ENCODE data around the gene TMOD1. TPM values are rescaled to one million over a fixed set of nuclear protein-coding genes. Genes with fewer than 3 reads are reported as not detected.

Gene TMOD1
- total RNA-seq, 3 donors from 2014 or later (not counting 1 experiment from before 2014, with no cell fraction given): 1.9 to 3.2 (median 2.0) TPM

- H3K4me3 ChIP-seq (ENCODE audit: low read length): no peak overlapping the region
- Mint-ChIP-seq H3K36me3 (no peaks in the 10 kb centered on the region), H3K9me3 (no peaks in the 10 kb centered on the region), H3K27ac (peak overlapping the region in 1 of 2 donors; percentile 43), H3K4me3 (no peak overlapping the region), H3K27me3 (ENCODE audit: low read depth in 2 of 2) (no peaks in the 10 kb centered on the region), H3K4me1 (peaks cover 0 to 5% of the 10 kb centered on the region in 2 donors)
- TF ChIP-seq, protein P1, sequence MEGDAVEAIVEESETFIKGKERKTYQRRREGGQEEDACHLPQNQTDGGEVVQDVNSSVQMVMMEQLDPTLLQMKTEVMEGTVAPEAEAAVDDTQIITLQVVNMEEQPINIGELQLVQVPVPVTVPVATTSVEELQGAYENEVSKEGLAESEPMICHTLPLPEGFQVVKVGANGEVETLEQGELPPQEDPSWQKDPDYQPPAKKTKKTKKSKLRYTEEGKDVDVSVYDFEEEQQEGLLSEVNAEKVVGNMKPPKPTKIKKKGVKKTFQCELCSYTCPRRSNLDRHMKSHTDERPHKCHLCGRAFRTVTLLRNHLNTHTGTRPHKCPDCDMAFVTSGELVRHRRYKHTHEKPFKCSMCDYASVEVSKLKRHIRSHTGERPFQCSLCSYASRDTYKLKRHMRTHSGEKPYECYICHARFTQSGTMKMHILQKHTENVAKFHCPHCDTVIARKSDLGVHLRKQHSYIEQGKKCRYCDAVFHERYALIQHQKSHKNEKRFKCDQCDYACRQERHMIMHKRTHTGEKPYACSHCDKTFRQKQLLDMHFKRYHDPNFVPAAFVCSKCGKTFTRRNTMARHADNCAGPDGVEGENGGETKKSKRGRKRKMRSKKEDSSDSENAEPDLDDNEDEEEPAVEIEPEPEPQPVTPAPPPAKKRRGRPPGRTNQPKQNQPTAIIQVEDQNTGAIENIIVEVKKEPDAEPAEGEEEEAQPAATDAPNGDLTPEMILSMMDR (IDR thresholded peaks at IDR 0.05): no peak
- H3K36me3 ChIP-seq (ENCODE audit: control insufficient read depth, insufficient read depth, low read length): peaks cover 21% of the 10 kb centered on the region
- H3K4me1 ChIP-seq (ENCODE audit: control insufficient read depth, insufficient read depth, low read length): no peaks in the 10 kb centered on the region
- 97% methylated on average over 3 of the region's 3 CpGs for WGBS (ENCODE audit: insufficient coverage)
- DNase-seq (no peak), ATAC-seq (no peak)
- no peaks in the 10 kb centered on the region for H3K27me3 ChIP-seq (ENCODE audit: control insufficient read depth, insufficient read depth, low read length)
- intact Hi-C loops (cut with micrococcal nuclease): no loop called here
- H3K9me3 ChIP-seq (ENCODE audit: control insufficient read depth, insufficient read depth, low read length): no peaks in the 10 kb centered on the region
- no peak overlapping the region for H3K27ac ChIP-seq (ENCODE audit: low read length)
Measured at GRCh38 chr9:97462159-97462558, 39.3 kb upstream of the TMOD1 start.

GRCh38 chr9:97462914-97463313, 38.6 kb upstream of the TMOD1 start:
- no peaks in the 10 kb centered on the region for H3K9me3 ChIP-seq (ENCODE audit: control insufficient read depth, insufficient read depth, low read length)
- Mint-ChIP-seq H3K36me3 (no peaks in the 10 kb centered on the region), H3K27me3 (ENCODE audit: low read depth in 2 of 2) (no peaks in the 10 kb centered on the region), H3K27ac (peak overlapping the region in 1 of 2 donors; percentile 43), H3K9me3 (no peaks in the 10 kb centered on the region), H3K4me3 (no peak overlapping the region), H3K4me1 (peaks cover 0 to 5% of the 10 kb centered on the region in 2 donors)
- peaks cover 24% of the 10 kb centered on the region for H3K36me3 ChIP-seq (ENCODE audit: control insufficient read depth, insufficient read depth, low read length)
- WGBS (ENCODE audit: insufficient coverage): 94% methylated on average over 1 of the region's 1 CpG
- H3K4me3 ChIP-seq (ENCODE audit: low read length): no peak overlapping the region
- H3K4me1 ChIP-seq (ENCODE audit: control insufficient read depth, insufficient read depth, low read length): no peaks in the 10 kb centered on the region
- DNase-seq (no peak), ATAC-seq (no peak)
- TF ChIP-seq, protein P1 (IDR thresholded peaks at IDR 0.05): no peak
- H3K27me3 ChIP-seq (ENCODE audit: control insufficient read depth, insufficient read depth, low read length): no peaks in the 10 kb centered on the region
- intact Hi-C loops (cut with micrococcal nuclease): no loop called here
- no peak overlapping the region for H3K27ac ChIP-seq (ENCODE audit: low read length)

DNA sequence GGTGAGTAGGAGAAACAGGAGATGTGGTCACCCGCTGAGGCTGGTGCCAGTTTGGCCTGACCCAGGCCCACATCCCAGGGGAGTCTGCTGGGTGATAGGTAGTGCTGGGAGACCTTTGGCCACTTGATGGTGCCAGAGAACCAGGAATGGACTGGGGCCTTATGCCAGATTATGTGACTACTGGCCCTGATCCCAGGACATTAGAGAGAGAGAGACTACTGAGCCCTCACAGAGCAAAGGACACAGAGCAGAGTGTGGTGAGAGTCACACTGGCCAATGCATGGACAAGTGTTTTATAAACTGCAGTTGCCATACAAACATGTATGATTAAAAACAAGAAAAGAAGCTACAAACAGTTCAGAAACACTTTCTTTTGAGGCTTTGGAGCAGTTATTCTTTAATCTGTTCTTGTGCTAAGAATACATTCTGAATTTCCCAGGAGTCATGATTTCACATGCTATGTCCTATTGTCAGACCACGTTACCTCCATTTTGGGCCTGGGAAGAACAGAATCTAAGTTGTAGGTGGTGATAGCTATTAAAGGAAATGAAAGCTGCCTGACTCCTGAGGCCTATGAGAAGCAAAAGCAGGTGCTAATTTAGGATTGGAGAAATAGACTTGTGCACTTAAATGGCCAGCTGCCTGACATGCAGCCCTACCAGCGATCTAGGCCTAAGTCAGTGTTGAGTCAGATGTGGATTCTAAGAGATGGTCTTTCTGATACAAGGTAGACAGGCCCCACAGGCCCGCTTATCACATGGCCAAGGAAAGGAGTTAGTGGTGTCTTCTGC, 32.6 kb upstream of the TMOD1 start:
- Histone ChIP-seq H3K9me3 (ENCODE audit: control insufficient read depth, insufficient read depth, low read length) (no peaks in the 10 kb centered on the region), H3K4me1 (ENCODE audit: control insufficient read depth, insufficient read depth, low read length) (no peaks in the 10 kb centered on the region), H3K27ac (ENCODE audit: low read length) (no peak overlapping the region), H3K4me3 (ENCODE audit: low read length) (no peak overlapping the region), H3K27me3 (ENCODE audit: control insufficient read depth, insufficient read depth, low read length) (no peaks in the 10 kb centered on the region), H3K36me3 (ENCODE audit: control insufficient read depth, insufficient read depth, low read length) (peaks cover 39% of the 10 kb centered on the region)
- TF ChIP-seq, protein P1 (IDR thresholded peaks at IDR 0.05): no peak
- intact Hi-C loops (cut with micrococcal nuclease): loop anchor here (1.0 to 2.0 kb wide), 2 partner anchors 129 to 146 kb away; no protein-coding TSS in a partner anchor
- Mint-ChIP-seq H3K9me3 (no peaks in the 10 kb centered on the region), H3K4me1 (peaks cover 0 to 3% of the 10 kb centered on the region in 2 donors), H3K27ac (peak overlapping the region in 1 of 2 donors; percentile 14), H3K4me3 (no peak overlapping the region), H3K27me3 (ENCODE audit: low read depth in 2 of 2) (no peaks in the 10 kb centered on the region), H3K36me3 (peaks cover under 1% of the 10 kb centered on the region)
- 94% methylated on average over 4 of the region's 4 CpGs for WGBS (ENCODE audit: insufficient coverage)
- ATAC-seq (peak in 1 of 3 donors; percentile 41), DNase-seq (peak in 1 of 2 donors; percentile 58)

All from natural killer cell (primary cell).